HG02798 (cell line): ENCODE results near the gene PRR22.
"Not testable (repeated sequence)": the region's sequence is repeated elsewhere in the genome, so short reads cannot be mapped to it uniquely, and the experiment has no call there.

Experiments
- ATAC-seq: cut with Tn5 transposase; IDR thresholded peaks from one replicate; pipeline ENCODE4 v1.9.1; 2021; ENCODE audit warnings: mild to moderate bottlenecking; ENCODE audit not compliant: unreplicated experiment, poor library complexity

Gene PRR22

GRCh38 chr19:5767949-5768348 is 16.6 kb downstream of the PRR22 start:
- ATAC-seq, result no peak

GRCh38 chr19:5765220-5765619 is 19.3 kb downstream of the PRR22 start:
- ATAC-seq, result no peak

- ATAC-seq, result no peak
These were observed 21.8 kb downstream of the PRR22 start for GRCh38 chr19:5762608-5763217.

GRCh38 chr19:5753743-5754142 is 30.8 kb downstream of the PRR22 start:
- ATAC-seq, result no peak

GRCh38 chr19:5751709-5752108 is 32.8 kb downstream of the PRR22 start:
- no peak for ATAC-seq

- ATAC-seq, result no peak
These were observed 35.0 kb downstream of the PRR22 start for GRCh38 chr19:5749505-5749904.

GRCh38 chr19:5748920-5749319 is 35.6 kb downstream of the PRR22 start:
- ATAC-seq, result not testable (repeated sequence)

- ATAC-seq, result not testable (repeated sequence)
These were observed 39.5 kb downstream of the PRR22 start for GRCh38 chr19:5744999-5745398.

- ATAC-seq, result no peak
These were observed 40.9 kb downstream of the PRR22 start for GRCh38 chr19:5743630-5744029.

GRCh38 chr19:5742051-5742450 is 42.5 kb downstream of the PRR22 start:
- ATAC-seq, result no peak

- ATAC-seq, result no peak
These were observed 46.1 kb downstream of the PRR22 start for GRCh38 chr19:5738423-5738822.

- not testable (repeated sequence) for ATAC-seq
These were observed 51.4 kb downstream of the PRR22 start for GRCh38 chr19:5733172-5733571.
